Nephron progenitor cell (in vitro differentiated cells): ENCODE measurements around the gene SETD7.

Source experiments
- DNase-seq: peaks from one replicate; pipeline ENCODE4 v3.0.0; 2021
- H3K27ac Mint-ChIP-seq: 2 replicates; pipeline ENCODE4 v1.8.0; 2021; ENCODE audit warnings: mild to moderate bottlenecking, moderate library complexity, mixed read lengths
- H3K27me3 Mint-ChIP-seq: 2 replicates; pipeline ENCODE4 v1.8.0; 2021; ENCODE audit warnings: mild to moderate bottlenecking, low read depth, mixed read lengths; ENCODE audit not compliant: poor library complexity
- H3K36me3 Mint-ChIP-seq: 2 replicates; pipeline ENCODE4 v1.8.0; 2021; ENCODE audit warnings: low read depth, mixed read lengths
- H3K4me1 Mint-ChIP-seq: 2 replicates; pipeline ENCODE4 v1.8.0; 2021; ENCODE audit warnings: mixed read lengths
- H3K4me3 Mint-ChIP-seq: 2 replicates; pipeline ENCODE4 v1.8.0; 2021; ENCODE audit warnings: mild to moderate bottlenecking, moderate library complexity, mixed read lengths
- H3K9me3 Mint-ChIP-seq: 2 replicates; pipeline ENCODE4 v1.8.0; 2021; ENCODE audit warnings: mild to moderate bottlenecking, moderate library complexity, mixed read lengths
- TF ChIP-seq, protein P1 (sequence below): fragments of 200-600 bp; sonication (generic); IDR thresholded peaks from 2 replicates; pipeline ENCODE4 v1.5.0; 2021; ENCODE audit warnings: antibody characterized with exemption

SETD7 gene

DNA sequence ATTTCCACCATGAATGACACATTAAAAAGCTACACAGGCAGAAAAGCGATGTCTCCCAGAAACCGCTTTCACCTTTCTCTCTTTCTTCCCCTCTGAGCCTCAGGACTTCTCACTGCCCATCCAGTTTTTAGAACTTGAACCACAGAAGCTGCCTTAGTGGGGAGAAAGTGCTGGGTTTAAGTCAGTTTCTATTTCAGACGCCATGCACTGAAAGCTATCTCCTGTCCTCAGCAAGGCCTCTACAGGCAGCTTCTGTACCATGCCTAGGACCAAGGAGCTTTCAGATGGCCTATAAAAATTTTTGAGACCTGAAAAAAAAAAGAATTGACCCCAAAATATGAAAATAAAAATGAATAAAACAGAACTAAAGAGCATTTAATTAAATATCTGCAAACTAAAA, 67.6 kb downstream of the SETD7 start:
- Mint-ChIP-seq H3K4me1 (no peaks in the 10 kb centered on the region), H3K27me3 (peaks cover 4% of the 10 kb centered on the region), H3K9me3 (peaks cover 4% of the 10 kb centered on the region), H3K27ac (no peak overlapping the region), H3K36me3 (peaks cover 4% of the 10 kb centered on the region), H3K4me3 (no peak overlapping the region)
- DNase-seq, result no peak
- TF ChIP-seq, protein P1, sequence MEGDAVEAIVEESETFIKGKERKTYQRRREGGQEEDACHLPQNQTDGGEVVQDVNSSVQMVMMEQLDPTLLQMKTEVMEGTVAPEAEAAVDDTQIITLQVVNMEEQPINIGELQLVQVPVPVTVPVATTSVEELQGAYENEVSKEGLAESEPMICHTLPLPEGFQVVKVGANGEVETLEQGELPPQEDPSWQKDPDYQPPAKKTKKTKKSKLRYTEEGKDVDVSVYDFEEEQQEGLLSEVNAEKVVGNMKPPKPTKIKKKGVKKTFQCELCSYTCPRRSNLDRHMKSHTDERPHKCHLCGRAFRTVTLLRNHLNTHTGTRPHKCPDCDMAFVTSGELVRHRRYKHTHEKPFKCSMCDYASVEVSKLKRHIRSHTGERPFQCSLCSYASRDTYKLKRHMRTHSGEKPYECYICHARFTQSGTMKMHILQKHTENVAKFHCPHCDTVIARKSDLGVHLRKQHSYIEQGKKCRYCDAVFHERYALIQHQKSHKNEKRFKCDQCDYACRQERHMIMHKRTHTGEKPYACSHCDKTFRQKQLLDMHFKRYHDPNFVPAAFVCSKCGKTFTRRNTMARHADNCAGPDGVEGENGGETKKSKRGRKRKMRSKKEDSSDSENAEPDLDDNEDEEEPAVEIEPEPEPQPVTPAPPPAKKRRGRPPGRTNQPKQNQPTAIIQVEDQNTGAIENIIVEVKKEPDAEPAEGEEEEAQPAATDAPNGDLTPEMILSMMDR, result no peak

DNA sequence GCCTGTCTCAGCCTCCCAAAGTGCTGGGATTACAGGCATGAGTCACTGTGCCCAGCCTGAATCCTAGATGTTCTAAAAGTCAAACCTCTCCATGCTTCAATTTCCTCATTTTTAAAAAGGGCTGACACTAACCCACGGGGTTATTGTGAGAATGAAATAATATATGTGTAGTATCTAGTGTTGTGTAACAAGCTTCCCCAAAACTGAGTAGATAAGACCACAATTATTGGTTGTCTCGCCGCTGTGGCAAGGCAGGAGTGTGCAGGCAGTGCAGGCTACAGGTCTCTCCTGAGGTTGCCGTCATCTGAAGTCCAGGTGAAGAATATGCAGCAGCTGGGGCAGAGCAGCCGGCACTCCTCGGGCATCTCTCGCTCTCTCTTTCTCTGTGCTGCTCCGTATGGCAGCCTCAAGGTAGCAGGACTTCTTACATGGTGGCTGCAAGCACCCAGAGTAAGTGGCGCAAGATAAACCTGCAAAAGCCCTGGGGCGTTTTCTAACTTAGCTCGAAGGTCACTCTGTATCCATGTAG, 71.2 kb downstream of the SETD7 start:
- H3K4me1 Mint-ChIP-seq, result no peaks in the 10 kb centered on the region
- TF ChIP-seq, protein P1, result no peak
- H3K27me3 Mint-ChIP-seq, result peaks cover 6% of the 10 kb centered on the region
- H3K27ac Mint-ChIP-seq, result peak overlapping the region; percentile 41
- no peak overlapping the region for H3K4me3 Mint-ChIP-seq
- no peaks in the 10 kb centered on the region for H3K9me3 Mint-ChIP-seq
- H3K36me3 Mint-ChIP-seq, result no peaks in the 10 kb centered on the region
- DNase-seq, result no peak

DNA sequence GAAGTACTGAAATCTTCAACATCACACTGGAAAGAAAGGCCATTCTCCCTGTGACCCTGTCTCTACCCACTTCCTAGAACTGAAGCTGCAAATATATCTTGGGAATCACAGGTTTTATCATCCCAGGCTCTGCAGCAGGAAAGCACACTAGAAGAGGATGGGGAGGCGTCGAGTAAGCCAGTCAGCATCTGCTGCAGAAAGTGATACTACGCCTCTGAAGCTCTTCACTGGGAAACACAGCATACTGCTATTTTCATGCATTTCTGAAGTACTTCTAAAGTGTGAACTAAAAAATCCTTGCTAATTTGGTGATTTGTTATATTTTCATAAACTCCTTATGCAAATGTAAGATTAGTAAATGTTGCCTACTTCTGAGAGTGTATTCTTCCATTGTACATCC, 73.0 kb downstream of the SETD7 start:
- no peaks in the 10 kb centered on the region for H3K4me1 Mint-ChIP-seq
- no peak overlapping the region for H3K27ac Mint-ChIP-seq
- no peaks in the 10 kb centered on the region for H3K36me3 Mint-ChIP-seq
- H3K9me3 Mint-ChIP-seq, result no peaks in the 10 kb centered on the region
- TF ChIP-seq, protein P1, result no peak
- peaks cover 6% of the 10 kb centered on the region for H3K27me3 Mint-ChIP-seq
- no peak overlapping the region for H3K4me3 Mint-ChIP-seq
- DNase-seq, result no peak

DNA sequence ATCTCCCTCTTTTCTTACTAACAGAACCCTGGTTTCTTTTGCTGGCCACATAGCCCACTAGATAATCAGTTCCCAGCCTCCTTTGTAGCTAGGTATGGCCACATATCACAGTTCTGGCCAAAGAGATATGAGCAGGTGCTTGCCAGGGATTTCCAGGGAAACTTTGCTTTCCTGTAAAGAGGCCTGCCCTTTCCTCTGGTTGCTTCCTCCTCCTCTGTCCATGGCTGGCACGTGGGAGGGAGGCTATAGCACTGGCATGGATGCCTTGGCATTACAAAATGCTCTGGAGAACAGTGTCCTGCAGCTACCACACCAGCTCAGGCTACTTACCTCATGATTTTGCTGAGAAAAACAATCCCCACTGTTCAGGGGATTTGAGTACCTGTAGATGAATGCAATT, 74.6 kb downstream of the SETD7 start:
- TF ChIP-seq, protein P1, result no peak
- no peaks in the 10 kb centered on the region for H3K9me3 Mint-ChIP-seq
- H3K36me3 Mint-ChIP-seq, result no peaks in the 10 kb centered on the region
- H3K4me1 Mint-ChIP-seq, result peaks cover 4% of the 10 kb centered on the region
- no peak overlapping the region for H3K4me3 Mint-ChIP-seq
- peak overlapping the region; percentile 14 for H3K27ac Mint-ChIP-seq
- peaks cover 6% of the 10 kb centered on the region for H3K27me3 Mint-ChIP-seq
- no peak for DNase-seq

DNA sequence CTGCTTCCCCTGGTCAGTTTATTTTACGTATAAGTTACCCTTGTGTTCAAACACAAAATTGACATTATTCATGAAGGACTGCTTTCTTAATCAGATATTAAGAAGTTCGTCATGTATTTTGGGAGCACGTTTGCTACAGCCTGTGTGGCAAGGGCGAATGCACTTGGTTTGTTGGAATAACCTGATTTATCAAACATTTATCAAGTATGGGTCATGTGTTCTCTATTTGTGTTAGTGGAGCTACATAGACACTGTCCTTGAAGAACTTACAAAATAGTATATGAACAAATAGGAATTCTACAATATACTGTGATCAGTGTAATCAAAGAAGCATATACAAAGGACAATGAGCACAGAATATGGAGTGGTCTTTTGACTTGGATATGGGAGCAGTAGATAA, 79.7 kb downstream of the SETD7 start:
- H3K27ac Mint-ChIP-seq, result no peak overlapping the region
- H3K4me1 Mint-ChIP-seq, result peaks cover 4% of the 10 kb centered on the region
- no peak for DNase-seq
- no peak overlapping the region for H3K4me3 Mint-ChIP-seq
- TF ChIP-seq, protein P1, result no peak
- peaks cover 15% of the 10 kb centered on the region for H3K9me3 Mint-ChIP-seq
- peaks cover 29% of the 10 kb centered on the region for H3K36me3 Mint-ChIP-seq
- H3K27me3 Mint-ChIP-seq, result no peaks in the 10 kb centered on the region

DNA sequence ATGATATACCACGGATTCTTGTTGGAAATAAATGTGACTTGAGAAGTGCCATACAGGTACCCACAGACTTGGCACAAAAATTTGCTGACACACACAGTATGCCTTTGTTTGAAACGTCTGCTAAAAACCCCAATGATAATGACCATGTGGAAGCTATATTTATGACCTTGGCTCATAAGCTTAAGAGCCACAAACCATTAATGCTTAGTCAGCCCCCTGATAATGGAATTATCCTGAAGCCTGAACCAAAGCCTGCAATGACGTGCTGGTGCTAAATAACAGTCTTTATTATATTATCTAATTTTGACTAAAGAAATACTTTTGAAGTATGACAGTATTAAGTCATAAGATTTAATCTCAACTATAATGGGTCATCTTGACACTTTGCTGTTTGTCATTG, 83.2 kb downstream of the SETD7 start:
- Mint-ChIP-seq H3K4me3 (no peak overlapping the region), H3K9me3 (peaks cover 51% of the 10 kb centered on the region), H3K4me1 (peaks cover 4% of the 10 kb centered on the region), H3K27ac (no peak overlapping the region), H3K27me3 (no peaks in the 10 kb centered on the region), H3K36me3 (peaks cover 65% of the 10 kb centered on the region)
- DNase-seq, result no peak
- TF ChIP-seq, protein P1, result no peak
